ENCODE results near the gene SUCNR1.
"Not testable (repeated sequence)": the region's sequence is repeated elsewhere in the genome, so short reads cannot be mapped to it uniquely, and the experiment has no call there.

The SUCNR1 gene

DNA sequence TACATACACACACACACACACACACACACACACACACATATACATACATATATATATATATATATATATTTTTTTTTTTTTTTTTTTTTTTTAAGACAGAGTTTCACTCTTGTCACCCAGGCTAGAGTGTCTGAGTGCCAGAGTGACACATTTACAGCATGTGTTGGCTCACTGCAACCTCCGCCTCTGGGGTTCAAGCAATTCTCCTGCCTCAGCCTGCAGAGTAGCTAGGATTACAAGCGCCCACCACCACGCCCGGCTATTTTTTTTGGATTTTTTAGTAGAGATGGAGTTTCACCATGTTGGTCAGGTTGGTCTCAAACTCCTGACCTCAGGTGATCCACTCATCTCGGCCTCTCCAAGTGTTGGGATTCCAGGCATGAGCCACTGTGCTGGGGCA is 636 bp downstream of the SUCNR1 start:
- DNase-seq, result not testable (repeated sequence)

DNA sequence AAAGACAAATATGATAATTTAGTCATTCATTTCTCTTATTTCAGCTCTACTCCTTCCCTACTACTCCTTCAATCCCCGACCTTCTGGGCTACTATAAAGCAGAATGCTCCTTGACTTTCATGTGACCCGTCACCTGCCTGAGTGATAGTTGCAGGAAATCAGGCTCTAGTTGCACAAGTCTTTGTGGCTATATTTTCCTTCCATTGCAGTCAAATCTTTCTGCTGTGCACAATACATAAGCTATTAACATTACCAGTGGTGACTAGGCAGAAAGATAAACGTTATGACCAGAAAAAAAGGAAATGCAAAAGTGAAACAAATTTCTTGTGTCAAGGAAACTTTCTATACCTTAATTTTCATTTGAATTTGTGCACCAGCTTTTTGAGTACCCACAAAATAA is 2.3 kb downstream of the SUCNR1 start:
- DNase-seq, result no peak

DNA sequence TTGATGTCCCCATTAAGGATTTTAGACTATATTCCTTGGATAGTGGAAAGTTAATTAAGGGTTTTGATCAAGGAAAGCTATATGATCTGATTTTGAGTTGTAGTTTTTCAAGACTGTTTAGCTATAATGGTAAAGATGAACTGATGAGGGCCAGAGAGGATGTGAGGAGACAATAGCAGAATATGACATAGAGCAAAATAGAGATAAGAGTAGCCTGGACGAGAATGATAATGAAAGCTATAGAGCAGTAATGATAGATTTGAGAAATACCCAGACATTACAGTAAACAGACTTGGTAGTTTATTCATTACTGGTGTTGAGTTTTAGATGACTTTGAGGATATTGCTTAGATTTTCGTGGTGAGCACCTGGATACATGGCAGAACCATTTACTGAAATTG is 3.8 kb downstream of the SUCNR1 start:
- DNase-seq, result no peak

DNA sequence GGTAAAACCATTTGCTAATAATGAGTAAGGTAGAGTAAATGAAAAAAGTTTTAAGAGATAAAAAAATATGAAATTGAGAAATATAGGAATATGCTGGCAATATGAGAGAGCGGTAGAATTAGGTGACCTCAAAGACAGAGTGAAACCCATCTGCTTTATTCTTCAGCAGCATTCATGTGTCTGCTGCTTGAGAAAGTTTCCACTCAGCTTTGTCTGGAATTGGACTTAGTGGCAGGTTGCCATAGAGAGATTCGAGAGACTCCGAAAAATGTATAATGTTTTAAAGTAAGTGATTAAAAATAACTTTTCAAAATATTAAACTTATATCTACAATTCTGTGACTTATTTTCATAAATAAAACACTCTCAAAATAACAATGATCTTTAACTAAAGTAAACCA is 5.0 kb downstream of the SUCNR1 start:
- DNase-seq, result no peak

DNA sequence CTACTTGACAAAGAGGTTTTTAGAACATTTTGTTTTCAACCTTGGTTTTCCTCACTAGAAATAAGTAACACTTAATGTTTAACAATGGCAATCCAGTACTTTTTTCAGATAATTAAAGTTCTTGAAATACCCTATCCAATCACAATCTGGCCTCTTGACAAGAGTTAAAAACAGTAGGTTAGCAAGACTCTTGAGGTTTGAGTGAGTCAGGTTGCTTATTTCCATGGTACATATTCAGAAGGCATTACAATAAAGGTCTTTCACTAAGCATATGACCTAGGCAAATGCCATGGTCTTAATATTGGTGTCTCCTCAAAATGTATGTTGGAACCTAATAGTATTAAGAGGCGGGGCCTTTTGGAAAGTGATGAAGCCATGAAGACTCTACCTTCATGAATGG is 5.6 kb downstream of the SUCNR1 start:
- DNase-seq, result no peak

DNA sequence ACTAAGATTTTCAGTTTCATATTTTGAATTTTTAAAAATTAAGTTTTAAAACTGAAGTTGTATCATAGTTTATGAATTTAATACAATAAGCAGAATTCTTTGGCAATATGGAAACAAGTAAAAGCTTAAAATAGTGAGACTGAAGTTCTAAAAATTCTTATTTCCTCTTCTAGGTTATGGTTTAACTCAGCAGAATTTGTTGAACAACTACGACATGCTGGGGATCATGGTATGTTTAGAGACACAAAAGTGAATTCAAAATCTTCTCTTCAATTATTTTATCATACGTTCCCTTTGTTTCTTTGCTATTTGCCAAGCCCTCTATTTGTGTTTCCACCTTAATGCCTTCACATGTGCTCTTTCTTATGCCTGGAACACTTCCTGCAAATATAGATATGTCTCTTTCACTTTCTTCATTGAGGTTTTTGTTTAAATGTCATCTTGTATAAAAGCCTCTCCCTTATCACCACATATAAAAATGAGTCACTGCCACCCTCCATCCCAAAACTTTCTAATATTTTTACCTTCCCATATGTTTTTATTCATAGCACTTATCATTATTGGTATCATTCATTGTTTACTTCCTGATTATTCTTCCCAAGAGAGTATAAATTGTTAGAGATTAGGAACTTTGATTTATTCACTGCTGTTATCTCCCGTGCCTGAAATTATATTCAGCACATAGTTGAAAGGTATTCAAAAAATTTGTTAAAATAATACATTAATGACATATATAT is 6.4 kb downstream of the SUCNR1 start:
- no peak for DNase-seq

DNA sequence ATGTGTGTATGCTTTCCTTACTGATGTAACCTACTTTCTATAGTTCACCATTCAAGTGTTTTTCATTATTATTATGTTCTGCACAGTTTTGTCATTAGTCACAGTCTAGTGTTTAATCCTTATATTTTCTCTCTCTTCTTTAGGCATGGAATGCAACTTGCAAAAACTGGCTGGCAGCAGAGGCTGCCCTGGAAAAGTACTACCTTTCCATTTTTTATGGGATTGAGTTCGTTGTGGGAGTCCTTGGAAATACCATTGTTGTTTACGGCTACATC is 6.9 kb downstream of the SUCNR1 start:
- DNase-seq, result peak; percentile 32

DNA sequence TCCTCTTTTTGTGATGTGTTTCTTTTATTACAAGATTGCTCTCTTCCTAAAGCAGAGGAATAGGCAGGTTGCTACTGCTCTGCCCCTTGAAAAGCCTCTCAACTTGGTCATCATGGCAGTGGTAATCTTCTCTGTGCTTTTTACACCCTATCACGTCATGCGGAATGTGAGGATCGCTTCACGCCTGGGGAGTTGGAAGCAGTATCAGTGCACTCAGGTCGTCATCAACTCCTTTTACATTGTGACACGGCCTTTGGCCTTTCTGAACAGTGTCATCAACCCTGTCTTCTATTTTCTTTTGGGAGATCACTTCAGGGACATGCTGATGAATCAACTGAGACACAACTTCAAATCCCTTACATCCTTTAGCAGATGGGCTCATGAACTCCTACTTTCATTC is 7.7 kb downstream of the SUCNR1 start:
- DNase-seq, result no peak

DNA sequence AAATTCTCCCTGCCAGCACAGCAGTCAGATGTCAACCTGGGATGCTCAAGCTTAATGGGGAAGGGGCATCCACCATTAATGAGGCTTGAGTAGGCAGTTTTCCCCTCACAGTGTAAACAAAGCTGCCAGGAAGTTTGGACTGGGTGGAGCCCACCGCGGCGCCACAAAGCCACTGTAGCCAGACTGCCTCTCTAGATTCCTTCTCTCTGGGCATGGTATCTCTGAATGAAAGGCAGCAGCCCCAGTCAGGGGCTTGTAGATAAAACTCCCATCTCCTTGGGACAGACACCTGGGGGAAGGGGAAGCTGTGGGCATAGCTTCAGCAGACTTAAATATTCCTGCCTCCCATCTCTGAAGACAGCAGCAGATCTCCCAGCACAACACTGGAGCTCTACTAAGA is 12.0 kb downstream of the SUCNR1 start:
- DNase-seq, result not testable (repeated sequence)

DNA sequence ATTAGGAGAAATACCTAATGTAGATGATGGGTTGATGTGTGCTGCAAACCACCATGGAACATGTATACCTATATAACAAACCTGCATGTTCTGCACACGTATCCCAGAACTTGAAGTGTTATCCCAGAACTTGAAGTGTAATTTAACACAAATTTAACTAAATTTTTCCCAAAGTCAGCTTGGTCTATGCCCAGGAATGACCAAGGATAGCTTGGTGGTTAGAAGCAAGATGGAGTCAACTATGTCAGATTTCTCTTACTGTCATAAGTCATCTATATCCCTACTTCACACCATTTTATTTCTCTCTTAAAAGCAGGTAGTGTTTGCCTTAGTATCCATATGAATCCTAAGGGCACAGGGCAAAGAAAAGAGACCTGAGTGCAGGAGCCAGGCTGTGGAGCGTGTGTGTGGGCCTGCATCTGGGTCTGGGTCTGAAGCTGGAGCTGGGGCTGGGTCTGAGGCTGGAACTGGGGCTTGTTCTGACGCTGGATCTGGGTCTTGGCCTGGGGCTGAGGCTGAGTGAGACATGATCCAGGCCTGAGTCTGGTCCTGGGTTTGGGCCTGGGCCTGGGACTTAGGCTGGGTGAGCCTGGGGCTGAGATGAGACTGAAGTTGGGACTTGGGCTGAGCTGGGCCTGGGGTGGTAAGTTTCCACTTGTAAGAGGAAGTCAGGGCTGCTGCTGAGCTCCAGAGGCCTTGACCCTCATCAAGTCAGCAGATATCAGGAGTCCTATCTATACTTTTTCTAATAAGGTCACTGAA is 14.2 kb downstream of the SUCNR1 start:
- DNase-seq, result not testable (repeated sequence)

DNA sequence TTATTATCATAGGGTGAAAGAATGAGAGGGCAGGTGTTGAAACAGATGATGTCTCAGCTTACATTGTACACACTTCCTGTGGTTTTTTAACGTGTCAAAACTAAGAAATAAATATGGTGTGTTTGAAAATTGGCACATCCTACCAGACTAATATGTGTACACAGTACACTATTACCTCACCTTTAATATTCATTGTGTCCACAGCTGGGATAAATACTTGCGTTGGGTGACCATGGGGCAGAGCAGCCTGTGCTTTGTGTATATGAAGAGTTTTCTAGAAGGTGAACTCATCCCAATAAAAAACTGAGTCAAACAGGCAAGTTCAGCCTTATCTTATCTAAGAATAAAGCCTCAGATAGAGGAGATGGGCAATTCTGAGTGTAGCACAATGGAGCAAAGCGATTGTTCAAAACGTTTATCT is 17.3 kb downstream of the SUCNR1 start:
- no peak for DNase-seq

DNA sequence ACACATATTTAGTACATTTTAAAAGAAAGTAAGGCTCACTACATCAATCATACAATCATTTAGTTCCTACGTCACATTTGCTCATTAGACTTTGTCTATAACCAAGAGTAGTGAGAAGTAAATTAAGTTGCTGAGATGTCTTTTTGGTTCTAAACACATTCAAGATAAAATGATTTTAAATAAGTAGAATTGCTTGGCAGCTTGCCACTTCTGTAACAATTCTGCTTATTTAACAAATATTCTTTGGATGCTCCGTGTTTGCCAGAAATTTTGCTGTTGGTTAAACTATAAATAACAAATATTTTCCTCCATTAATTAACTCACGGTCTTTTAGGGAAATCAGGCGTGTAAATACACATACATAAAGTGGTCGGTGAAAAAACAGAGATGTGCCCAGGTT is 18.3 kb downstream of the SUCNR1 start:
- DNase-seq, result no peak

DNA sequence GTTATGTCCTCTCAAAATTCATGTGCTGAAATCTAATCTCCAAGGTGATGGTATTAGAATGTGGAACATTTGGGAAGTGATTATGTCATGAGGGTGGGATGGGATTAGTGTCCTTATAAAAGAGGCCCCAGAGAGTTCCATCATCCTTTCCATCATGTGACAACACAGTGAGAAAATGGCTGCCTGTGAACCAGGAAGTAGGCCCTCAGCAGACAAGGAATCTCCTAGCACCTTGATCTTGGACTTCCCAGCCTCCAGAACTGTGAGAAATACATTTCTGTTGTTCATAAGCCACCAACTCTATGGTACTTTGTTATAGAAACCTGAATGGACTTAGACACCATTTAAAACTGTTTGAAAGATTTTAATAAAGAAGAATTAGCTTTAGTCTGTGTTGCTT is 20.8 kb downstream of the SUCNR1 start:
- DNase-seq, result no peak

DNA sequence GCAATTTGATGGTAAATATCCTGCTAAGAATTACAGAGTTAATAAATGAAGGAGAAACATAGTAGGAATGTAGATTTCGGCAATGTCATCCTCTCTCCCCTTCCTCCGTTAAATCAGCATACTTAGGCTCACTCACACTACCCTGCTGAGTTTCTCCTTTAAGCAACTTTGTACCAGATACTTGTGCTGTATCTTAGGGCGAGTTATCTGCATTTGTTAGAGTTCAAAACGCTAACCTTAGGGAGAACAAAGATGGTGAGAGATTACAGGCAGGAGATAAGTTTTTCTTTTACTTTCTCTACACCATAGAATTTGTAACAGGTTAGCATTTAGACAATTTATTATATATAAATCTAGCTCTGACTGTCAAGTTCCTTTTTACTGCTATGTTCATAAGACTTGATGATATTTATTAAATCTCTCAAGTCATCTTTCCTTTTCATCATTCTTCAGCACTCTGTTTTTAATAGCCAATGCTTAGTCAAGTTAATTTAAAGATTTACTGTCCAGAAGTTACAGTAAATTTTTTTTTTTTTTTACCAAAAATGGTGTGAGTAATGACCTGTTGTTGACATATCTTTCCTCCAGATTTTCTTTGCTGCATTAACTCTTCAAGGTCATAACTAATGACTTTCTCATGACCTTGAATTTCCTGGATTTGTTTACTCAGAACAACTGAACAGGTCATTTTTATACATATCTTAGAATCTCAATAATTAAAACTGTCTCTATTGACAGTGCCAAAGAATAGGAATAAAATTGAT is 22.2 kb downstream of the SUCNR1 start:
- peak; percentile 24 for DNase-seq

DNA sequence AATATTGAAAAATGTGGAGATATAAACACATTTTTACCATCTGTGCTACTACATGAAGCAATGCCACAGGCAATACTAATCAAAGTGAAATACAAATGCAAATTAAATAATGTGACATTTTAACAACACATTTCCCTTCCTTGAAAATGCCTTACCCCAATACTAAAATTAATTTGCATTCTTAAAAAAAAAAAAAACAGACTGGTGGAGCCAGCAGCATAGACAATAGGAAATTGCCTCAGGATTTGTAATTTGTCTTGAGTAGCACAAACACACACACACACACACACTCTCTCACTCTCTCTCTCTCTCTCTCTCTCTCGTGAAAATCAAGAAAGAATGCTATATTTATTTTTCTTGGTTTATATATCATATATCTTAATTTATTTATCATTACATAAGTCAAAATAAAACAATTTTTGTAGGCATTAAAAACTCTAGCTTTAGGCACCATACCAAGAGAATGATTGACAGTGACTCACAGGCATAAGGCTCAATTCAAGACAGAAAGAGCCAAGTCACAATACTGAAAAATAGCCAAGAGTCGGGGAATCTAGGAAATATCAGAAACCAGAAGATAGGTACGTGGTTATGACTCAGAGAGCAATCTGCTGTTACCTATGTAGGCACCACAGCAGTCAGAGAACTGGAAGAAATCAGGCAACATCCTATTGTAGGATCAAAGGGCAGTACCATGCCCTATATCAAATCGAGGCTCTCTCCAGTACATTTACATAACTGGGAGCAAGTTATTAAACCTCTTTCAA is 23.0 kb downstream of the SUCNR1 start:
- DNase-seq, result peak; percentile 23

DNA sequence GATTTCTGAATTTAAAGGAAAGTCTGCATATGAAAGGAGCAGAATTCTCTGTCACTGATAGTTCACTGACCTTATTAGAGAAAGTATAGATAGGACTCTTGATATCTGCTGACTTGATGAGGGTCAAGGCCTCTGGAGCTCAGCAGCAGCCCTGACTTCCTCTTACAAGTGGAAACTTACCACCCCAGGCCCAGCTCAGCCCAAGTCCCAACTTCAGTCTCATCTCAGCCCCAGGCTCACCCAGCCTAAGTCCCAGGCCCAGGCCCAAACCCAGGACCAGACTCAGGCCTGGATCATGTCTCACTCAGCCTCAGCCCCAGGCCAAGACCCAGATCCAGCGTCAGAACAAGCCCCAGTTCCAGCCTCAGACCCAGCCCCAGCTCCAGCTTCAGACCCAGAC is 24.7 kb downstream of the SUCNR1 start:
- not testable (repeated sequence) for DNase-seq

DNA sequence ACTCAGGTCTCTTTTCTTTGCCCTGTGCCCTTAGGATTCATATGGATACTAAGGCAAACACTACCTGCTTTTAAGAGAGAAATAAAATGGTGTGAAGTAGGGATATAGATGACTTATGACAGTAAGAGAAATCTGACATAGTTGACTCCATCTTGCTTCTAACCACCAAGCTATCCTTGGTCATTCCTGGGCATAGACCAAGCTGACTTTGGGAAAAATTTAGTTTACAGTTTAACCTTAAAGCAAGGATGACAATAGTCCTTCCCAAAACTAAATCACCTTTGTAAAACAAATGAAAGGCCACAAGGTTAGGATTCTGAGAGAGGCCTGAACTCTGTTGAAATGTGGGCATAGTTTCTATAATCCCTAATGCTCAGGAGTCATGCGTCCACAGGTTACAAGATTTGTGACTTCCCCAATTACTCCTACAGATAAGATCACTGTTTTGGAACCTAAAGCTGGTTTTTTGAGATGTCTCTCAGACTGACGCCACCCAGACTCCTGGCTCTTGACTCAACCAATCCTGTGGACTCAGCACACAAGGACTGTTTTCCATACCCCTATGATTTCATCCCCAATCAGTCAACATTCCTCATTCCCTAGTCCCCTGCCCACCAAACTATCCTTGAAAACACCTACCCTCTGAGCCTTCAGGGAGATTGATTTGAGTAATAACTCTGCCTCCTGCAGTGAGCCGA is 25.3 kb downstream of the SUCNR1 start:
- not testable (repeated sequence) for DNase-seq

DNA sequence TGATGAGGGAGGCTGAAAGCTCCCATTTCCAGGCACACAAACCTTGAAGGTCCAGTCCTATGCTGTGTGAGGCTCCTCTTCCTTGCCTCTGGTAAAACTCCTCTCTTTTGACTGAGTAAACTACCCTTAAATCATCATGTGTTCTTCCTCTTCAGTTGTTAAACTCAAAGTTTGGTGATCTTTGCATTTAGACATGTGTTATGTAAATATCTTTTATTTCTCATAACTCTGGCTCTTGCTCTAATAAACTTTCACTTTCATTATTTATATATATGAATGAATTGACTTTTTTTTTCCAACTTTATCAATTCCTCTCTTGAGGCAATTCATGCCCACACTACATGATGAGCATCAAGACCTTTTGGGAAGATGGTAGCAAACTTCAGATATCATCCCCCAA is 26.6 kb downstream of the SUCNR1 start:
- DNase-seq, result no peak

DNA sequence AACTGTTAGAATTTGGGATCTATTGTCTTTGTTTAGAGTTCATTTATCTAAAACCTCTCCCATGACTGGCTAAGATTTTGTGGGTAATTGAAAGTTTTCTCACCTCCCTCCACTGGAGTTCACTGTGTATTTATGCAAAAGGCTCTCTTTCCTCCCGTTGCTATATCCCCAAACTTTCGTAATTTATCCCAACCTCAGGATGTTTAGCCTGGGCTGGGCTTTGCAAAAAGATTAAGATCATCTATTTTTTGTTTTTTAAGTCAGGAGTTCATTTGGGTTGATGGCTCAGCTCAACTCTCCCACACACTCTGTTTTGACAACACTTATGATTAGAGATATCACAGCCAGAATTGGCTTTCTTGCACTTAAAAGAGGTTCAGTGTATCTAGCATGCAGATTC is 27.0 kb downstream of the SUCNR1 start:
- DNase-seq, result no peak

DNA sequence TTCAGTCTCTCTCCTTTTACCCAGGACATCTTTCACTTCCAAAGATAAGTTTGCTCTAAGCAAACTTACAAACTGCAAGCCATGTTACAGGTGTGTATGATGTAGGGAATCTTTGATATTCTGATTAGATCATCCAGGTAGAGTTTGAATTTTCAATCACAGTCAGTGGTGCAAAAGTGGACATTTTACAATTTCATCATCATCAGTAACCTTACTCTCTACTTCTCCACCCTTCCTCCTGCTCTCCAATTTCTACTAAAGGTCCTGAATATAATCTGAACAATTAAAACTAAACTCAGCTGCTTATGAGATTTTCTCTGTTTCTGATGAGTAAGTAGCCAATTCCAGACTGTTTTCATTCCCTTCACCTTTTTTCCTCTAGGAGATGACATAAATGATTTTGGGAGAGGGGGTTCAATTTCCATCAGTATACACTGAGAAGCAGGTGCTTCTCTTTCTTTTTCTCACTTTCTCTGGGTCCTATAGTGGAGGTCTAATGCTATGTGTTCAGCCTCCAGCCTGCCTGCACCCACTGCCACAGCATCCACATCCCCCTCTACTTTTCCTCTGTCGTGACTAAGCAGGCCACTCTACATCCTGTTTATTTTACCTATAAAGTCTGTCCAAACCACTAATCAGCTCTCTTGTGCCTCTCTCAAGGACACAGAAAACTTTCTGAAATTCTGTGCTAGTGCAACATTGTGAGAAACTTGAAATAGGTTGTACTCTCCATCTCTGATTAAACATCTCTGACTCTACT is 27.6 kb downstream of the SUCNR1 start:
- peak; percentile 41 for DNase-seq

DNA sequence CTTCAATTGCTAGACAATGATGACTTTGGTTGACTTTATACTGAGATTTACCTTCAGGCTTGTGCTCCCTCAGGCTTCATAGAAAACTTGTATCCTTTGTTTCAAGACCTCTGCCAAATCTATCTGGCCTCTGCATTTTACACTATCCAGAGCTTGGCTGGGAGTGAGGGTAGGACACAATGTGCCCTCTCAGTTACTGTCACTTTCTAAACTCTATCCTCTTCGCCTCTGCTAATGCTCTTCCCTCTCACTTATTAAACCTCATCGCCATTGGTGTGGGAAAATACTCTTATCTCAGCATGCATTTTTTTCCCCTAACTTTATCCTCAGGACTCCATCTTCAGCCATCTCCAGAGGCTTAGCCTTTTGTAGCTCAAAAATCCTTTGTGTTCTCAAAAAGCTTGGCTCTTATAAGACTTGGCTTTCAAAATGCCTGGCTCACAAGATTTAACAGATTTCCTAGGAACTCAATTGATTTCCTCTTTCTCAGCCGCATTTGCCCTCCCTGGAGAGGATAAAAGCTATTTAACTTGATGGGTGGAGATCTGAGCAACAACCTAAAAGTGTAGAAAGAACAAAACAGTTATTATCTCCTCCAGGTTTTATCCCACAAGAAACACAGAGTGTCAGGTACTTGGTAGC is 28.3 kb downstream of the SUCNR1 start:
- DNase-seq, result no peak

Measured in EL (cell line).